Glomerular visceral epithelial cell (primary cell): ENCODE data around the gene YPEL4.
A peak's percentile ranks its signal among the peaks of the same experiment; 100 is the strongest.

Experiments
- DNase-seq: peaks from one replicate; pipeline ENCODE4 v3.0.0-alpha.2; 2016; ENCODE audit errors: extremely low spot score

The YPEL4 gene

GRCh38 chr11:57650739-57651090 is 1.0 kb upstream of the YPEL4 start:
- no peak for DNase-seq

- peak; percentile 25 for DNase-seq
Observed at GRCh38 chr11:57648801-57649735, 644 bp downstream of the YPEL4 start.

GRCh38 chr11:57647960-57648800 is 1.5 kb downstream of the YPEL4 start:
- peak; percentile 31 for DNase-seq

- DNase-seq = no peak
Observed at GRCh38 chr11:57647372-57647771, 2.3 kb downstream of the YPEL4 start.

GRCh38 chr11:57646799-57647303 is 2.9 kb downstream of the YPEL4 start:
- no peak for DNase-seq

GRCh38 chr11:57646194-57646798 is 3.4 kb downstream of the YPEL4 start:
- DNase-seq = no peak

GRCh38 chr11:57645689-57646085 is 4.0 kb downstream of the YPEL4 start:
- DNase-seq = no peak

- DNase-seq = peak; percentile 69
Observed at GRCh38 chr11:57644748-57645688, 4.7 kb downstream of the YPEL4 start.

GRCh38 chr11:57643802-57644201 is 5.9 kb downstream of the YPEL4 start:
- no peak for DNase-seq

- peak; percentile 51 for DNase-seq
Observed at GRCh38 chr11:57641011-57641807, 8.5 kb downstream of the YPEL4 start.

- DNase-seq = no peak
Observed at GRCh38 chr11:57640068-57640800, 9.5 kb downstream of the YPEL4 start.

GRCh38 chr11:57639321-57640067 is 10.2 kb downstream of the YPEL4 start:
- peak; percentile 28 for DNase-seq

GRCh38 chr11:57638811-57639320 is 10.8 kb downstream of the YPEL4 start:
- DNase-seq = no peak

- DNase-seq = peak; percentile 82
Observed at GRCh38 chr11:57638005-57638781, 11.5 kb downstream of the YPEL4 start.

GRCh38 chr11:57637626-57638004 is 12.1 kb downstream of the YPEL4 start:
- DNase-seq = no peak

GRCh38 chr11:57635246-57635645 is 14.5 kb downstream of the YPEL4 start:
- no peak for DNase-seq

- no peak for DNase-seq
Observed at GRCh38 chr11:57634311-57634710, 15.4 kb downstream of the YPEL4 start.
